Measurements from ENCODE around the gene CTSZ.

- TF ChIP-seq CTCF (IDR thresholded peaks at IDR 0.05), result no peak
- TF ChIP-seq ZFX (IDR thresholded peaks at IDR 0.05; ENCODE audit: borderline replicate concordance), result no peak
Observed at GRCh38 chr20:58971429-58971828, 35.6 kb downstream of the CTSZ start.
